ENCODE results near the gene MRPL57.

DNA sequence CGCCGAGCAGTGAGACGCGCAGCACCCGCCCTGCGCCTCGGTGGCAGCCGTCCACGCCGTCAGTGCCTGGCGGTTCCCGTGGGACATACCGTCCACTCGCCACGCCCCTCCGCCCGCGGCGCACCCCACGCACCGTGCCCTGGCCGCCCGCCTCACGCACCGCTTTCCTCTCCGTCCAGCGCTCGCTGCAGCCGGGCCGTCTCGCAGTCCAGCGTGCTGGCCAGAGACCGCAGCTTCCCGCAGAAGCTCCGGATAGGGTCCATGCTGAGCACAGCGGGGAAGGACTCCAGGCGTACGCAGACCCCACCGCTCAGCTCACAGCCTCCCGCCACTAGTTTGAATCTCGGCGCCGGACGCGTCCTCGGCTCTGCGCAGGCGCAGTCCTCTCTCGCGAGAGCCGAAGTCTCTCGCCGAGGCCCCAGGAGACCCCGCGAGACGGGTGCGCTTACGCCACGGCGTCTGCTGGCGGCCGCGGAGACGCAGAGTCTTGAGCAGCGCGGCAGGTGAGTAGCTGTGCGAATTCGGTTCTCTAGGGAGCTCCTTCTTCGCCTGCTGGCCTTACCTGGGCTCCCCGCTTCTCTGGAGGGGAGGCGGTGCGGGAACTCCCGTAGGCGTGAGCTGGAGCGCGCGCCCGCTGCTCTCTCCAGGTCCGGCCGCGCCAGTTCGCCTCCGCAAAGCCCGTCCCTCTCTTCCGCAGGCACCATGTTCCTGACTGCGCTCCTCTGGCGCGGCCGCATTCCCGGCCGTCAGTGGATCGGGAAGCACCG lies at the start of gene MRPL57, which contains the start of gene SKA3:
- TF ChIP-seq TEAD1 (CRISPR knock-in tag; IDR thresholded peaks at IDR 0.05) (peak; percentile 79; the same call in 1 of the 2 replicates), ZSCAN18 (CRISPR knock-in tag; IDR thresholded peaks at IDR 0.05) (no peak), MXD4 (CRISPR knock-in tag; IDR thresholded peaks at IDR 0.05; ENCODE audit: borderline replicate concordance) (no peak), SP1 (CRISPR knock-in tag; conservative IDR thresholded peaks at IDR 0.05) (peak; percentile 37)
- TF ChIP-seq, protein P1, sequence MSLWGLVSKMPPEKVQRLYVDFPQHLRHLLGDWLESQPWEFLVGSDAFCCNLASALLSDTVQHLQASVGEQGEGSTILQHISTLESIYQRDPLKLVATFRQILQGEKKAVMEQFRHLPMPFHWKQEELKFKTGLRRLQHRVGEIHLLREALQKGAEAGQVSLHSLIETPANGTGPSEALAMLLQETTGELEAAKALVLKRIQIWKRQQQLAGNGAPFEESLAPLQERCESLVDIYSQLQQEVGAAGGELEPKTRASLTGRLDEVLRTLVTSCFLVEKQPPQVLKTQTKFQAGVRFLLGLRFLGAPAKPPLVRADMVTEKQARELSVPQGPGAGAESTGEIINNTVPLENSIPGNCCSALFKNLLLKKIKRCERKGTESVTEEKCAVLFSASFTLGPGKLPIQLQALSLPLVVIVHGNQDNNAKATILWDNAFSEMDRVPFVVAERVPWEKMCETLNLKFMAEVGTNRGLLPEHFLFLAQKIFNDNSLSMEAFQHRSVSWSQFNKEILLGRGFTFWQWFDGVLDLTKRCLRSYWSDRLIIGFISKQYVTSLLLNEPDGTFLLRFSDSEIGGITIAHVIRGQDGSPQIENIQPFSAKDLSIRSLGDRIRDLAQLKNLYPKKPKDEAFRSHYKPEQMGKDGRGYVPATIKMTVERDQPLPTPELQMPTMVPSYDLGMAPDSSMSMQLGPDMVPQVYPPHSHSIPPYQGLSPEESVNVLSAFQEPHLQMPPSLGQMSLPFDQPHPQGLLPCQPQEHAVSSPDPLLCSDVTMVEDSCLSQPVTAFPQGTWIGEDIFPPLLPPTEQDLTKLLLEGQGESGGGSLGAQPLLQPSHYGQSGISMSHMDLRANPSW (CRISPR knock-in tag; conservative IDR thresholded peaks at IDR 0.05; ENCODE audit: low read depth): peak; percentile 36; the same call in 1 of the 2 replicates
- TF ChIP-seq, protein P2, sequence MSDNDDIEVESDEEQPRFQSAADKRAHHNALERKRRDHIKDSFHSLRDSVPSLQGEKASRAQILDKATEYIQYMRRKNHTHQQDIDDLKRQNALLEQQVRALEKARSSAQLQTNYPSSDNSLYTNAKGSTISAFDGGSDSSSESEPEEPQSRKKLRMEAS (CRISPR knock-in tag; IDR thresholded peaks at IDR 0.05): peak; percentile 90
- TF ChIP-seq, protein P3, sequence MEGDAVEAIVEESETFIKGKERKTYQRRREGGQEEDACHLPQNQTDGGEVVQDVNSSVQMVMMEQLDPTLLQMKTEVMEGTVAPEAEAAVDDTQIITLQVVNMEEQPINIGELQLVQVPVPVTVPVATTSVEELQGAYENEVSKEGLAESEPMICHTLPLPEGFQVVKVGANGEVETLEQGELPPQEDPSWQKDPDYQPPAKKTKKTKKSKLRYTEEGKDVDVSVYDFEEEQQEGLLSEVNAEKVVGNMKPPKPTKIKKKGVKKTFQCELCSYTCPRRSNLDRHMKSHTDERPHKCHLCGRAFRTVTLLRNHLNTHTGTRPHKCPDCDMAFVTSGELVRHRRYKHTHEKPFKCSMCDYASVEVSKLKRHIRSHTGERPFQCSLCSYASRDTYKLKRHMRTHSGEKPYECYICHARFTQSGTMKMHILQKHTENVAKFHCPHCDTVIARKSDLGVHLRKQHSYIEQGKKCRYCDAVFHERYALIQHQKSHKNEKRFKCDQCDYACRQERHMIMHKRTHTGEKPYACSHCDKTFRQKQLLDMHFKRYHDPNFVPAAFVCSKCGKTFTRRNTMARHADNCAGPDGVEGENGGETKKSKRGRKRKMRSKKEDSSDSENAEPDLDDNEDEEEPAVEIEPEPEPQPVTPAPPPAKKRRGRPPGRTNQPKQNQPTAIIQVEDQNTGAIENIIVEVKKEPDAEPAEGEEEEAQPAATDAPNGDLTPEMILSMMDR (IDR thresholded peaks at IDR 0.05): no peak

All from WTC11 (cell line).